ENCODE data around the gene SALL3. TPM values are rescaled to one million over a fixed set of nuclear protein-coding genes. Genes with fewer than 3 reads are reported as not detected.

SALL3 gene
- total RNA-seq, 3 donors from 2014 or later (not counting 1 experiment from before 2014, with no cell fraction given), result not detected

DNA sequence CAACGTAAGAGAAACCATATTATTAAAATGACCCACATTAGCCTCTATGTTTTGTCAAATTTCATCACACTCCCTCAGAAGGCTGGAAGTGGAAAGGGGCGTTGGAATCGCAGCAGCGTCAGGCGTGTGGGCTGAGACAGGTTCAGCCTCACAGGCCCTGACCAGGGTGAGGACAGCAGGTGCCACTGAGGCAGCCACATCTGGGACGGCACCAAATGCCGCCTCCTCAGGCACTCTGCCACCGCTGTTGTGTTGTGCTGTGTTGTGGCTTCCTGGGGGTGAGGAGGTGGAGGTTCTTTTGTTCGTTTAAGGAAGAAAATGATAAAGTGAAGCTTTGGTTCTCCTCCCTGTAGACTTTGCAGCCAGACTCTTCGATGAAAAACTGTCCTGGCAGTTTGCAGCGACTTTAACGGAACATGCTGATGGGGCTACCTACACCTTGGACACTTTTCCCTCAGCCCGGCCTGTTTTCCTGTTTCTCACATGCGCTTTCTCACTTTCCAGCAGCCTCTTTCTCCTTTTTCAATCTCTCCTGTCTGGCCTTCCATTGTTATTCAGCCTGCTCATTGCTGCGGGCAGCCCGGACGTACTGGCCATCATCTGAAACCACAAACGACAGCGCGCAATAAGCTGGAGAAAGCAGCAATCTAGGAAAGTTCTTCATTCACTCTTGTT is 44.9 kb upstream of the SALL3 start:
- Histone ChIP-seq H3K36me3 (ENCODE audit: control insufficient read depth, insufficient read depth, low read length) (no peaks in the 10 kb centered on the region), H3K27me3 (ENCODE audit: control insufficient read depth, insufficient read depth, low read length) (no peaks in the 10 kb centered on the region), H3K4me3 (ENCODE audit: low read length) (no peak overlapping the region), H3K4me1 (ENCODE audit: control insufficient read depth, insufficient read depth, low read length) (no peaks in the 10 kb centered on the region), H3K9me3 (ENCODE audit: control insufficient read depth, insufficient read depth, low read length) (no peaks in the 10 kb centered on the region), H3K27ac (ENCODE audit: low read length) (no peak overlapping the region)
- Mint-ChIP-seq H3K27me3 (ENCODE audit: low read depth in 2 of 2) (peaks cover 0 to 6% of the 10 kb centered on the region in 2 donors), H3K9me3 (no peaks in the 10 kb centered on the region), H3K27ac (no peak overlapping the region), H3K36me3 (no peaks in the 10 kb centered on the region), H3K4me1 (no peaks in the 10 kb centered on the region), H3K4me3 (no peak overlapping the region)
- 64% methylated on average over 20 of the region's 20 CpGs for WGBS (ENCODE audit: insufficient coverage)
- TF ChIP-seq, protein P1, sequence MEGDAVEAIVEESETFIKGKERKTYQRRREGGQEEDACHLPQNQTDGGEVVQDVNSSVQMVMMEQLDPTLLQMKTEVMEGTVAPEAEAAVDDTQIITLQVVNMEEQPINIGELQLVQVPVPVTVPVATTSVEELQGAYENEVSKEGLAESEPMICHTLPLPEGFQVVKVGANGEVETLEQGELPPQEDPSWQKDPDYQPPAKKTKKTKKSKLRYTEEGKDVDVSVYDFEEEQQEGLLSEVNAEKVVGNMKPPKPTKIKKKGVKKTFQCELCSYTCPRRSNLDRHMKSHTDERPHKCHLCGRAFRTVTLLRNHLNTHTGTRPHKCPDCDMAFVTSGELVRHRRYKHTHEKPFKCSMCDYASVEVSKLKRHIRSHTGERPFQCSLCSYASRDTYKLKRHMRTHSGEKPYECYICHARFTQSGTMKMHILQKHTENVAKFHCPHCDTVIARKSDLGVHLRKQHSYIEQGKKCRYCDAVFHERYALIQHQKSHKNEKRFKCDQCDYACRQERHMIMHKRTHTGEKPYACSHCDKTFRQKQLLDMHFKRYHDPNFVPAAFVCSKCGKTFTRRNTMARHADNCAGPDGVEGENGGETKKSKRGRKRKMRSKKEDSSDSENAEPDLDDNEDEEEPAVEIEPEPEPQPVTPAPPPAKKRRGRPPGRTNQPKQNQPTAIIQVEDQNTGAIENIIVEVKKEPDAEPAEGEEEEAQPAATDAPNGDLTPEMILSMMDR (IDR thresholded peaks at IDR 0.05), result no peak
- DNase-seq, result no peak
- no peak for ATAC-seq
- intact Hi-C loops (cut with micrococcal nuclease), result no loop called here

DNA sequence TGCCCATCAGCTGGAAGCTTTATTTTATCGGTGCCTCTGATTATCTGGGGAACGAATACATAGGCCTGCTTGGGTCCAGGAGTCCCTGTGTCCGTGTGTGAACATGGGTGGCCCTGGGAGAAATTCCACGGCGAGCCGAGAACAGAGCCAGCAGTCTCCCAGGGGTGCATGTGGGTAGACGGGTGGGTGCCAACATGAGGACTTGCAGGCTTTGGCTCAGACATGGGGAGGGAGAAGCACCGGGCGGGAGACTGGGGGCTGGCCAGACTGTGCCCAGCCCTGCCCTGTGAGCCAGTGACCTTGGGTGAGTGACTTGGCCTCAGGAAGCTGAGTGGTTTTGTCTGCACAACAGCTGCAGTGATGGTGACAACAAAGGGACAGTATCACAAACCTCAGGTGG is 44.2 kb upstream of the SALL3 start:
- Mint-ChIP-seq H3K4me3 (no peak overlapping the region), H3K4me1 (no peaks in the 10 kb centered on the region), H3K27ac (no peak overlapping the region), H3K36me3 (no peaks in the 10 kb centered on the region), H3K9me3 (no peaks in the 10 kb centered on the region), H3K27me3 (ENCODE audit: low read depth in 2 of 2) (peaks cover 0 to 6% of the 10 kb centered on the region in 2 donors)
- H3K4me1 ChIP-seq (ENCODE audit: control insufficient read depth, insufficient read depth, low read length), result no peaks in the 10 kb centered on the region
- no peaks in the 10 kb centered on the region for H3K9me3 ChIP-seq (ENCODE audit: control insufficient read depth, insufficient read depth, low read length)
- no peaks in the 10 kb centered on the region for H3K27me3 ChIP-seq (ENCODE audit: control insufficient read depth, insufficient read depth, low read length)
- DNase-seq, result no peak
- no peak overlapping the region for H3K4me3 ChIP-seq (ENCODE audit: low read length)
- intact Hi-C loops (cut with micrococcal nuclease), result no loop called here
- TF ChIP-seq, protein P1 (IDR thresholded peaks at IDR 0.05), result no peak
- no peaks in the 10 kb centered on the region for H3K36me3 ChIP-seq (ENCODE audit: control insufficient read depth, insufficient read depth, low read length)
- no peak for ATAC-seq
- H3K27ac ChIP-seq (ENCODE audit: low read length), result no peak overlapping the region
- WGBS (ENCODE audit: insufficient coverage), result 93% methylated on average over 9 of the region's 9 CpGs

DNA sequence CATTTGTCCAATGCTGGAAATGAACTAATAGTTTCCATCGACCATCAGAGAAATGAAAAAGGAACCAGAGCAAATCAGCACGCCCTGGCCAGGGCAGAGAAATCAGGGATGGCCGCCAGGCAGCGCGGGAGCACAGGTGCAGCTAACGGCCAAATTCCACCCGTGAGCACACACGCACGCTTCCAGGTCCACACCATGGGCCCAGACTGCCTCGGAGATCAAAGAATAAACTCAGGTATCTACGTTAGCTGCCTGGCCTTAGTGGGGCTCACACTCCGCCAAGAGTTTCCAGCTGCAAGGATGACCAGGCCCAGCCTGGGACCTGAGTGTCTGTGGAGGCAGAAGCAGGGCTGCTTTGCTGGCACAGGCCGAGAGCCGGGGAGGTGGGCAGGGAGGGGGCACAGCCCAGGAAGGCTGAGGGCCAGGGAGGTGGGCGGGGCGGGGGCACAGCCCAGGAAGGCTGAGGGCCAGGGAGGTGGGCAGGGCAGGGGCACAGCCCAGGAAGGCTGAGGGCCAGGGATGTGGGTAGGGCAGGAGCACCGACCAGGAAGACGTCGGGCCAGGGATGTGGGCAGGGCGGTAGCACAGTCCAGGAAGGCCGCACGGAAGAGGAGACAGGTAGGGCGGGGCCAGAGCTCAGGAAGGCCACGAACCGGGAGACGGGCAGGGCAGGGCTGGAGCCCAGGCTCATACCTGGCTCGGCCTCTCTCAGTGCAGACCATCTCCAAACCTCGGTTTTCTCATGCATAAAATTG is 43.2 kb upstream of the SALL3 start:
- H3K27me3 ChIP-seq (ENCODE audit: control insufficient read depth, insufficient read depth, low read length), result no peaks in the 10 kb centered on the region
- H3K36me3 Mint-ChIP-seq, result no peaks in the 10 kb centered on the region
- H3K36me3 ChIP-seq (ENCODE audit: control insufficient read depth, insufficient read depth, low read length), result no peaks in the 10 kb centered on the region
- H3K4me3 Mint-ChIP-seq, result no peak overlapping the region
- 85% methylated on average over 28 of the region's 28 CpGs for WGBS (ENCODE audit: insufficient coverage)
- H3K9me3 ChIP-seq (ENCODE audit: control insufficient read depth, insufficient read depth, low read length), result no peaks in the 10 kb centered on the region
- no peak for DNase-seq
- H3K27ac Mint-ChIP-seq, result no peak overlapping the region
- ATAC-seq, result peak in 1 of 3 donors; percentile 24
- H3K9me3 Mint-ChIP-seq, result no peaks in the 10 kb centered on the region
- intact Hi-C loops (cut with micrococcal nuclease), result no loop called here
- no peaks in the 10 kb centered on the region for H3K4me1 Mint-ChIP-seq
- H3K4me3 ChIP-seq (ENCODE audit: low read length), result no peak overlapping the region
- TF ChIP-seq, protein P1 (IDR thresholded peaks at IDR 0.05), result no peak
- H3K4me1 ChIP-seq (ENCODE audit: control insufficient read depth, insufficient read depth, low read length), result no peaks in the 10 kb centered on the region
- H3K27me3 Mint-ChIP-seq (ENCODE audit: low read depth in 2 of 2), result peaks cover 0 to 6% of the 10 kb centered on the region in 2 donors
- no peak overlapping the region for H3K27ac ChIP-seq (ENCODE audit: low read length)
